ENCODE measurements around the gene EML6. TPM values are rescaled to one million over a fixed set of nuclear protein-coding genes. Genes with fewer than 3 reads are reported as not detected.

Gene EML6
- total and polyA plus RNA-seq, 10 of the 15 experiments (the other 5 are each of a cell fraction or from before 2014, with no cell fraction given) = 0.09 to 0.67 (median 0.21) TPM

- TF ChIP-seq HDAC6 (IDR thresholded peaks at IDR 0.05; ENCODE audit: unreplicated experiment) (no peak), SMARCA5 (IDR thresholded peaks at IDR 0.05) (0 out of 2 replicates have a peak, but pooled peaks have one; percentile 40), CHD1 (IDR thresholded peaks at IDR 0.05; ENCODE audit: low read depth, low read length) (no peak), ATF2 (IDR thresholded peaks at IDR 0.05; ENCODE audit: low read length) (peak; percentile 85), DPF2 (IDR thresholded peaks at IDR 0.05) (peak; percentile 97), SMAD1 (IDR thresholded peaks at IDR 0.05; ENCODE audit: low read depth, partially characterized antibody) (no peak), MEF2B (IDR thresholded peaks at IDR 0.05; ENCODE audit: partially characterized antibody, poor library complexity, severe bottlenecking) (peak; percentile 85), POLR2AphosphoS2 (IDR thresholded peaks at IDR 0.05; ENCODE audit: low read depth, low read length) (no peak), RELA (IDR thresholded peaks at IDR 0.05; ENCODE audit: borderline replicate concordance, partially characterized antibody) (no peak), TBL1XR1 (IDR thresholded peaks at IDR 0.05; ENCODE audit: low read depth, low read length) (0 out of 2 replicates have a peak, but pooled peaks have one; percentile 61), JUND (IDR thresholded peaks at IDR 0.05; ENCODE audit: low read depth, low read length) (peak; percentile 71; the same call in 1 of the 2 replicates), ETV6 (conservative IDR thresholded peaks at IDR 0.05 in 1 of 2, IDR thresholded peaks at IDR 0.05 in 1 of 2; ENCODE audit: borderline replicate concordance in 1 of 2, low read depth in 1 of 2) (peak in 1 of 2 experiments; percentile 66; a peak in 1 of 4 replicates), BMI1 (IDR thresholded peaks at IDR 0.05; ENCODE audit: borderline replicate concordance) (peak; percentile 48), CHD2 (IDR thresholded peaks at IDR 0.05; ENCODE audit: borderline replicate concordance, low read depth, low read length) (no peak), MEF2A (IDR thresholded peaks at IDR 0.05; ENCODE audit: insufficient read depth, low read depth, low read length) (peak; percentile 71; the same call in 1 of the 2 replicates), TCF12 (IDR thresholded peaks at IDR 0.05; ENCODE audit: low read depth, low read length) (peak; percentile 72), SUZ12 (IDR thresholded peaks at IDR 0.05; ENCODE audit: unreplicated experiment) (no peak), KAT2A (conservative IDR thresholded peaks at IDR 0.05; ENCODE audit: control insufficient read depth, low read depth, low read length) (no peak), HDGF (IDR thresholded peaks at IDR 0.05) (no peak), ZNF274 (IDR thresholded peaks at IDR 0.05; ENCODE audit: insufficient read depth, insufficient read length) (no peak)
- TF ChIP-seq, protein P1, sequence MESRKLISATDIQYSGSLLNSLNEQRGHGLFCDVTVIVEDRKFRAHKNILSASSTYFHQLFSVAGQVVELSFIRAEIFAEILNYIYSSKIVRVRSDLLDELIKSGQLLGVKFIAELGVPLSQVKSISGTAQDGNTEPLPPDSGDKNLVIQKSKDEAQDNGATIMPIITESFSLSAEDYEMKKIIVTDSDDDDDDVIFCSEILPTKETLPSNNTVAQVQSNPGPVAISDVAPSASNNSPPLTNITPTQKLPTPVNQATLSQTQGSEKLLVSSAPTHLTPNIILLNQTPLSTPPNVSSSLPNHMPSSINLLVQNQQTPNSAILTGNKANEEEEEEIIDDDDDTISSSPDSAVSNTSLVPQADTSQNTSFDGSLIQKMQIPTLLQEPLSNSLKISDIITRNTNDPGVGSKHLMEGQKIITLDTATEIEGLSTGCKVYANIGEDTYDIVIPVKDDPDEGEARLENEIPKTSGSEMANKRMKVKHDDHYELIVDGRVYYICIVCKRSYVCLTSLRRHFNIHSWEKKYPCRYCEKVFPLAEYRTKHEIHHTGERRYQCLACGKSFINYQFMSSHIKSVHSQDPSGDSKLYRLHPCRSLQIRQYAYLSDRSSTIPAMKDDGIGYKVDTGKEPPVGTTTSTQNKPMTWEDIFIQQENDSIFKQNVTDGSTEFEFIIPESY (IDR thresholded peaks at IDR 0.05) = no peak
- TF ChIP-seq, protein P2, sequence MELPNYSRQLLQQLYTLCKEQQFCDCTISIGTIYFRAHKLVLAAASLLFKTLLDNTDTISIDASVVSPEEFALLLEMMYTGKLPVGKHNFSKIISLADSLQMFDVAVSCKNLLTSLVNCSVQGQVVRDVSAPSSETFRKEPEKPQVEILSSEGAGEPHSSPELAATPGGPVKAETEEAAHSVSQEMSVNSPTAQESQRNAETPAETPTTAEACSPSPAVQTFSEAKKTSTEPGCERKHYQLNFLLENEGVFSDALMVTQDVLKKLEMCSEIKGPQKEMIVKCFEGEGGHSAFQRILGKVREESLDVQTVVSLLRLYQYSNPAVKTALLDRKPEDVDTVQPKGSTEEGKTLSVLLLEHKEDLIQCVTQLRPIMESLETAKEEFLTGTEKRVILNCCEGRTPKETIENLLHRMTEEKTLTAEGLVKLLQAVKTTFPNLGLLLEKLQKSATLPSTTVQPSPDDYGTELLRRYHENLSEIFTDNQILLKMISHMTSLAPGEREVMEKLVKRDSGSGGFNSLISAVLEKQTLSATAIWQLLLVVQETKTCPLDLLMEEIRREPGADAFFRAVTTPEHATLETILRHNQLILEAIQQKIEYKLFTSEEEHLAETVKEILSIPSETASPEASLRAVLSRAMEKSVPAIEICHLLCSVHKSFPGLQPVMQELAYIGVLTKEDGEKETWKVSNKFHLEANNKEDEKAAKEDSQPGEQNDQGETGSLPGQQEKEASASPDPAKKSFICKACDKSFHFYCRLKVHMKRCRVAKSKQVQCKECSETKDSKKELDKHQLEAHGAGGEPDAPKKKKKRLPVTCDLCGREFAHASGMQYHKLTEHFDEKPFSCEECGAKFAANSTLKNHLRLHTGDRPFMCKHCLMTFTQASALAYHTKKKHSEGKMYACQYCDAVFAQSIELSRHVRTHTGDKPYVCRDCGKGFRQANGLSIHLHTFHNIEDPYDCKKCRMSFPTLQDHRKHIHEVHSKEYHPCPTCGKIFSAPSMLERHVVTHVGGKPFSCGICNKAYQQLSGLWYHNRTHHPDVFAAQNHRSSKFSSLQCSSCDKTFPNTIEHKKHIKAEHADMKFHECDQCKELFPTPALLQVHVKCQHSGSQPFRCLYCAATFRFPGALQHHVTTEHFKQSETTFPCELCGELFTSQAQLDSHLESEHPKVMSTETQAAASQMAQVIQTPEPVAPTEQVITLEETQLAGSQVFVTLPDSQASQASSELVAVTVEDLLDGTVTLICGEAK (IDR thresholded peaks at IDR 0.05; ENCODE audit: borderline replicate concordance) = no peak
These were observed 42.9 kb upstream of the EML6 start (continued) for GRCh38 chr2:54680397-54681041.

Data from GM12878 (cell line).